Measurements from ENCODE around the gene REN.

REN gene

GRCh38 chr1:204166219-204166618 lies at the start of gene REN:
Gene REN, minus strand, starts transcription at chr1:204166337. Its CDS starts 44 bp downstream, at chr1:204166293.
- no peak for DNase-seq (ENCODE audit: low read depth)

- DNase-seq (ENCODE audit: low read depth): peak; percentile 13
Measured at GRCh38 chr1:204213668-204214662, 47.8 kb upstream of the REN start, which contains the start of gene GOLT1A. Gene GOLT1A, minus strand, starts transcription at chr1:204213988. Its CDS starts 82 bp downstream, at chr1:204213906.

- DNase-seq (ENCODE audit: low read depth): no peak
Measured at GRCh38 chr1:204212715-204213114, 46.6 kb upstream of the REN start.

- DNase-seq (ENCODE audit: low read depth): no peak
Measured at GRCh38 chr1:204211046-204211445, 44.9 kb upstream of the REN start.

- peak; percentile 74 for DNase-seq (ENCODE audit: low read depth)
Measured at GRCh38 chr1:204207136-204207616, 41.0 kb upstream of the REN start.

GRCh38 chr1:204206121-204206520 lies 40.0 kb upstream of the REN start:
- no peak for DNase-seq (ENCODE audit: low read depth)

GRCh38 chr1:204205486-204205885 lies 39.3 kb upstream of the REN start:
- no peak for DNase-seq (ENCODE audit: low read depth)

GRCh38 chr1:204204944-204205343 lies 38.8 kb upstream of the REN start:
- DNase-seq (ENCODE audit: low read depth): no peak

GRCh38 chr1:204203206-204203767 lies 37.1 kb upstream of the REN start:
- DNase-seq (ENCODE audit: low read depth): no peak

GRCh38 chr1:204202481-204202880 lies 36.3 kb upstream of the REN start:
- DNase-seq (ENCODE audit: low read depth): no peak

GRCh38 chr1:204201348-204202040 lies 35.4 kb upstream of the REN start:
- DNase-seq (ENCODE audit: low read depth): no peak

GRCh38 chr1:204199579-204199978 lies 33.4 kb upstream of the REN start:
- no peak for DNase-seq (ENCODE audit: low read depth)

- DNase-seq (ENCODE audit: low read depth): no peak
Measured at GRCh38 chr1:204198348-204199340, 32.5 kb upstream of the REN start.

- DNase-seq (ENCODE audit: low read depth): no peak
Measured at GRCh38 chr1:204197068-204197467, 30.9 kb upstream of the REN start.

GRCh38 chr1:204196068-204196795 lies 30.1 kb upstream of the REN start, which contains the start of gene KISS1:
Gene KISS1, minus strand, starts transcription at chr1:204196491. Its CDS starts 3,615 bp downstream, at chr1:204192876.
- no peak for DNase-seq (ENCODE audit: low read depth)

GRCh38 chr1:204194771-204195170 lies 28.6 kb upstream of the REN start:
- no peak for DNase-seq (ENCODE audit: low read depth)

GRCh38 chr1:204194080-204194479 lies 27.9 kb upstream of the REN start:
- DNase-seq (ENCODE audit: low read depth): no peak

- no peak for DNase-seq (ENCODE audit: low read depth)
Measured at GRCh38 chr1:204192589-204193352, 26.6 kb upstream of the REN start.

- DNase-seq (ENCODE audit: low read depth): no peak
Measured at GRCh38 chr1:204192046-204192445, 25.9 kb upstream of the REN start.

- DNase-seq (ENCODE audit: low read depth): no peak
Measured at GRCh38 chr1:204191456-204191855, 25.3 kb upstream of the REN start.
